Ascending aorta (tissue), 2 donors: ENCODE measurements around the gene HPCAL4. TPM values are rescaled to one million over a fixed set of nuclear protein-coding genes. Genes with fewer than 3 reads are reported as not detected.

Source experiments
- DNase-seq, 2 donors: peaks; one replicate each; pipeline ENCODE4 v3.0.0-alpha.2; 2019; ENCODE audit warnings: low spot score in 2 of 2
- H3K27ac ChIP-seq, 2 donors: fragments of 200-600 bp; sonication (generic); one replicate each; pipeline ENCODE4 v1.5.1; 2016 to 2017; ENCODE audit warnings: mild to moderate bottlenecking in 1 of 2
- H3K27me3 ChIP-seq: fragments of 200-600 bp; sonication (generic); one replicate; pipeline ENCODE4 v1.5.1; 2017
- H3K36me3 ChIP-seq, 2 donors: fragments of 200-600 bp; sonication (generic); one replicate each; pipeline ENCODE4 v1.5.1; 2016
- H3K4me1 ChIP-seq, 2 donors: fragments of 200-600 bp; sonication (generic); one replicate each; pipeline ENCODE4 v1.5.1; 2016 to 2017; ENCODE audit warnings: mild to moderate bottlenecking in 1 of 2
- H3K4me3 ChIP-seq, 2 donors: fragments of 200-600 bp; sonication (generic); one replicate each; pipeline ENCODE4 v1.5.1; 2016 to 2017; ENCODE audit warnings: mild to moderate bottlenecking in 1 of 2
- H3K9me3 ChIP-seq, 2 donors: fragments of 200-600 bp; sonication (generic); one replicate each; pipeline ENCODE4 v1.5.1; 2016
- intact Hi-C: fragments of 100-400 bp; cut with DNase I; formaldehyde crosslinking; loops from one replicate; pipeline ENCODE4 v1.15.1; 2023
- total RNA-seq: library from RNA; depleted of rRNA; stranded (reverse); fragments of >200 nt; gene quantifications from one replicate; pipeline ENCODE4 v1.1.0, GENCODE V29; 2016
- TF ChIP-seq, protein P1 (sequence below), 3 experiments: fragments of 200-600 bp in 2 of 3; fragments of 450-650 bp in 1 of 3; sonication (generic) in 2 of 3; IDR thresholded peaks; one replicate each; pipeline ENCODE4 v1.5.1; 2016 to 2019; ENCODE audit warnings: antibody characterized with exemption in 3 of 3, mild to moderate bottlenecking in 1 of 3, moderate library complexity in 1 of 3

Gene HPCAL4
- total RNA-seq, 1 donor from 2014 or later = not detected

DNA sequence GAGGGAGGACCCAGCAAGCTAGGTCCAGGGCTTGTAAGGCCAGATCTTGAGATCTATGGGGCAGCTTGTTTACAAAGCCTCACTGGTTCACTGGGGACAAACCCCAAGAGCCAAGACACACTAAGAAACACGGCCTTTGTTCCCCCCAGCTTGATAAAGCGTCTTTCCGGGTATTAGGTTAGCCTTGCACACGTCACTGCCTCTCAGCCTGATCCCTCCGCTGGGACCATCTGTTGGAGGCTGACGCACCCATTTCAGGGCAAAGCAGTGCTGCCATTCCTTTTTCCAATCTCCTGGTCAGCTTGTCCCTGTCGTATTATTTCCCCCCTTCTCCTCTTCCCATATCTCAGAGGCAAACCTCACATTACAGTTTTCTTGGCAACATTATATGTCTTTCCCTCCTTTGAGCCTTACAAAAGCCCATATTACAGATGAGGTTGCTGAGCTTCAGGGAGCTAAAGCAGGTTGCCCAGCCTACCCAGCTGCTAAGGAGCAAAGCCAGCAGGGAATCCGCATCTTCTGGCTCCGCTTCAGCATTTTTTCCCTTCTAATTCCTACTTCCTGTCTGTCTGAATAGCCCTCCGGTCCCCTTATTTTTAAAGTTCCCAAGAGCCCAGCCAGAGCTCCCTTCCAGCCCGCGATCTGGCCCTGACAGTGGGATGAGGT lies 55.9 kb downstream of the HPCAL4 start:
- TF ChIP-seq, protein P1, sequence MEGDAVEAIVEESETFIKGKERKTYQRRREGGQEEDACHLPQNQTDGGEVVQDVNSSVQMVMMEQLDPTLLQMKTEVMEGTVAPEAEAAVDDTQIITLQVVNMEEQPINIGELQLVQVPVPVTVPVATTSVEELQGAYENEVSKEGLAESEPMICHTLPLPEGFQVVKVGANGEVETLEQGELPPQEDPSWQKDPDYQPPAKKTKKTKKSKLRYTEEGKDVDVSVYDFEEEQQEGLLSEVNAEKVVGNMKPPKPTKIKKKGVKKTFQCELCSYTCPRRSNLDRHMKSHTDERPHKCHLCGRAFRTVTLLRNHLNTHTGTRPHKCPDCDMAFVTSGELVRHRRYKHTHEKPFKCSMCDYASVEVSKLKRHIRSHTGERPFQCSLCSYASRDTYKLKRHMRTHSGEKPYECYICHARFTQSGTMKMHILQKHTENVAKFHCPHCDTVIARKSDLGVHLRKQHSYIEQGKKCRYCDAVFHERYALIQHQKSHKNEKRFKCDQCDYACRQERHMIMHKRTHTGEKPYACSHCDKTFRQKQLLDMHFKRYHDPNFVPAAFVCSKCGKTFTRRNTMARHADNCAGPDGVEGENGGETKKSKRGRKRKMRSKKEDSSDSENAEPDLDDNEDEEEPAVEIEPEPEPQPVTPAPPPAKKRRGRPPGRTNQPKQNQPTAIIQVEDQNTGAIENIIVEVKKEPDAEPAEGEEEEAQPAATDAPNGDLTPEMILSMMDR (IDR thresholded peaks at IDR 0.05) = no peak
- H3K27ac ChIP-seq = peak overlapping the region; percentile 96 to 98
- H3K4me1 ChIP-seq = peaks cover 7 to 17% of the 10 kb centered on the region in 2 donors
- H3K4me3 ChIP-seq = peak overlapping the region; percentile 18 to 83
- no peaks in the 10 kb centered on the region for H3K27me3 ChIP-seq
- intact Hi-C loops = loop anchor here (10.0 kb wide), 1 partner anchor 399 kb away; no protein-coding TSS in a partner anchor
- DNase-seq = no peak
- peaks cover 17 to 20% of the 10 kb centered on the region in 2 donors for H3K36me3 ChIP-seq
- no peaks in the 10 kb centered on the region for H3K9me3 ChIP-seq

DNA sequence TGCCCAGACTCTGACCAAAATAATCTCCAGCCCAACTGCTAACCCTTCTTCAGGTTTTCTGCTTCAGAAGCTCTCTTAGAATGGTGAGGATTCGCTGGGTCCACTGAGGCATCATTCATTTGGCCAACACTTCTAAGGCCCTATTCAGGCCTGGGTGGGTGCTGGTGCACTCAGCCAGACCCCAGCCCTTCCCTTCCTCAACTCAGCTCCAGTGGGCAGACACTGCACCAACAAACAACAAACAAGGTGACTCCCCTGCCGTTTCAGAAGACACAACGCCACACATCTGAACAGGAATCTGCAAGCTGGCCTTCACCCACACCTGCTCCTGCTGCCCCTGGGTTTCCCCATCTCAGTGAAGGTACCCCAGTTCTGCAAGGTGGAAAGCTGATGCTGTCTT lies 57.8 kb downstream of the HPCAL4 start:
- Histone ChIP-seq H3K27ac (peak overlapping the region; percentile 96 to 98), H3K4me3 (peak overlapping the region; percentile 41 to 83), H3K36me3 (peaks cover 36 to 37% of the 10 kb centered on the region in 2 donors), H3K4me1 (peaks cover 7 to 14% of the 10 kb centered on the region in 2 donors), H3K9me3 (no peaks in the 10 kb centered on the region), H3K27me3 (no peaks in the 10 kb centered on the region)
- intact Hi-C loops = loop anchor here (10.0 kb wide), 1 partner anchor 401 kb away; no protein-coding TSS in a partner anchor
- DNase-seq = no peak
- TF ChIP-seq, protein P1 (IDR thresholded peaks at IDR 0.05) = no peak

DNA sequence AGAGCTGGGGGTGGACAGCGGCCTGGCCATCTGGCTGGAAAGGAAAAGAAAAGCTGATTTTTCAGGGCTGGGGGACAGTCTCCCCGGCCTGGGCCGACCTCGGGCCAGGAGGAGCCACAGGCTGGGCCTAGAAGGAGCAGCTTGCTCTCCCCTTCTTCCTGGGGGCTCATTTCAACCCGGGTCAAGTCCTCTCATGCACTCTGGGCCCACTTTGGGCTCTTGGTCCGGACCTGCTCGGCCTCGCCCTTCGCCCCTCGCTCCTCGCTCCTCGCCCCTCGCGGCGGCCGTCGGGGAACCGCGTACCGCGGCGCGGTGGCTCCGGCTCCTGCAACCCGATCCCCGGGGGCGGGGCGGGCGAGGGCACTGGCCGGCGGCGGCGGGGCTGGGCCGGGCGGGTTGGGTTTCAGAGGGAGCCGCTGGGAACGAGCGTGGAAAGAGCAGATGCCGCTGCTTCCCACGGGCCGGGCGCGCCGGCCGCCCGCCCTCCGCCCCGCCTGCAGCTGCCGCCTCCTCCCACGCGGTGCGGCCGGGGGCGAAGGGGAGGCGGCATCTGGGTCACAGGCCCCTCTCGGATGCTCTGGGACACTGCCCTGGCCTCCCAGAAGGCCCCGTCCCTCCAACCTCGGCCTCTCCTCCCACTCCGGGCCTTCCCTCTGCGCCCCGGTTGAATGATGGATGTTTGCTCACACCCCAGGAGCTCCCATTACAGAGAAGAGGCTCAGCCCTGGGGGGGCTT lies 58.4 kb downstream of the HPCAL4 start:
- DNase-seq = peak in 1 of 2 donors; percentile 89
- no peaks in the 10 kb centered on the region for H3K27me3 ChIP-seq
- peak overlapping the region; percentile 96 to 98 for H3K27ac ChIP-seq

DNA sequence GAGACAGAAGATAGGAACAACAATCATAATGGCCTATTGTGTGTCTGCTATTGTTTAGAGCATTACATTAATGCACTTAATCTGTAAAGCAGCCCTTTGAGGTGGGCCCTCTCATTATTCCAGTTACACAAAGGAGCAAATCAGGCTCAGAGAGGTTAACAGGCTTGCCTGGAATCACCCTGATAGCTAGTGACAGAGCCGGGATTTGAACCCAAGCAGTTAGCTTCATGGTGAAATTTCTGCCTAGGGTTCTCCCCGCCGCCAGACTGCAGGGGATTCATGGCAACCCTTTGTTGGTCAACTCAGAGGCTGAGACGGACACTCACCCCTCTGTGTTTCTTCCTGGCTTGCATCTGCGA lies 58.9 kb downstream of the HPCAL4 start:
- no peaks in the 10 kb centered on the region for H3K9me3 ChIP-seq
- intact Hi-C loops = loop anchor here (10.0 kb wide), 1 partner anchor 402 kb away; no protein-coding TSS in a partner anchor
- peak overlapping the region; percentile 96 to 98 for H3K27ac ChIP-seq
- no peak for DNase-seq
- H3K36me3 ChIP-seq = peaks cover 43 to 46% of the 10 kb centered on the region in 2 donors
- H3K4me3 ChIP-seq = peak overlapping the region; percentile 41 to 83
- H3K4me1 ChIP-seq = peaks cover 11 to 18% of the 10 kb centered on the region in 2 donors
- no peaks in the 10 kb centered on the region for H3K27me3 ChIP-seq
- TF ChIP-seq, protein P1 (IDR thresholded peaks at IDR 0.05) = no peak

More for the DNA sequence above, 58.4 kb downstream of the HPCAL4 start:
- H3K4me1 ChIP-seq = peaks cover 7 to 14% of the 10 kb centered on the region in 2 donors
- intact Hi-C loops = loop anchor here (10.0 kb wide), 1 partner anchor 402 kb away; no protein-coding TSS in a partner anchor
- no peaks in the 10 kb centered on the region for H3K9me3 ChIP-seq
- TF ChIP-seq, protein P1 (IDR thresholded peaks at IDR 0.05) = no peak
- peak overlapping the region; percentile 41 to 83 for H3K4me3 ChIP-seq
- H3K36me3 ChIP-seq = peaks cover 38 to 42% of the 10 kb centered on the region in 2 donors

DNA sequence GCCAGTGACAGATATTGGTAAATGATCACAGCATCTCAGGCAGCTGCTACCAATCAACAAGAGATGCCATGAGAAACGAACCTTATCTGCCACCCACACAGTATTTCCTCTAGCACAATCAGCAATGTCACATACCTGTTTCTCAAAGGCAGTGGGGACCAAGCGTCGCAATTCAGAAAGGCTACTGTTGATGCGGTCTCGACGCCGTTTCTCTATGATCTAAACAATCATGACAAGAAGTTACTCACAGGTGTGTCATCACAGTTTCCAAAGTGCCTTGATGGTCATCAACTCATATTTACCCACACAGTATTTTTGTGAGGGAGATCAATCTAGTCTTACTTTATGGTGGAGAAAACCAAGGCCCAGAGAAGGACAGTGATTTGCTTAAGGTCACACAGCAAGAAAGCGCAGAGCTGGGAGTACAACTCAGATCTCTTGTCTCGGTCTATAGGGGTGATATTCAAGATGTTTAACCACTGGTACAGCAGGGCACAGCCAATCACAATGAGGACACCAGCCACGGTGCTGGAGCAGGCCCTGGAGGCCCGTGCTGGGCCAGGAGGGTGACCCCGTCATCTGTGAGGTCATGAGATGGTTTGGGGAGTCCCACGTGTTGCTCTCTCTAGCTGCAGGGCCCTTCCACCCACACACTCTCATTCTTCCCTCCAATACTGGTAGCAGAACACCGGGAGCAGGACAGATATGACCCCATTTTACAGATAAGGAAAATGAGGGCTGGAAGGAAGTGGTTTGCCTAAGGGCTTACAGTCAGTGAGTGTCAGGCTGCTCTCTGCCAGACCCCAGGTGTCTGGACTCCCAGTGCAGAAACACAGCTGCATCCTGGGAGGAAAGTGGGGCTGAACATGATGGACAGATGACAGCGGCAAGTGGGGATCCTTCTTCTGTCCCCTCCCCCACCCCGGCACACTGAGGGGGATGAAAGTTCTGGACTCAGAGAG lies 59.6 kb downstream of the HPCAL4 start:
- H3K9me3 ChIP-seq = no peaks in the 10 kb centered on the region
- intact Hi-C loops = loop anchor here (10.0 kb wide), 1 partner anchor 403 kb away; no protein-coding TSS in a partner anchor
- no peaks in the 10 kb centered on the region for H3K27me3 ChIP-seq
- H3K36me3 ChIP-seq = peaks cover 49 to 52% of the 10 kb centered on the region in 2 donors
- DNase-seq = no peak
- TF ChIP-seq, protein P1 (IDR thresholded peaks at IDR 0.05) = no peak
- peaks cover 15 to 24% of the 10 kb centered on the region in 2 donors for H3K4me1 ChIP-seq
- peak overlapping the region in 1 of 2 donors; percentile 83 for H3K4me3 ChIP-seq
- H3K27ac ChIP-seq = peak overlapping the region; percentile 96 to 98
